Eye (tissue), 1 donor: ENCODE results near the gene CFD.

Experiments
- DNase-seq: peaks from one replicate; pipeline ENCODE4 v3.0.0-alpha.2; 2015

Gene CFD

GRCh38 chr19:912181-913079, 53.0 kb downstream of the CFD start:
- DNase-seq, result peak; percentile 55
